AG04450 (cell line): ENCODE data around the gene DRICH1. TPM values are rescaled to one million over a fixed set of nuclear protein-coding genes. Genes with fewer than 3 reads are reported as not detected.
"Not testable (repeated sequence)": the region's sequence is repeated elsewhere in the genome, so short reads cannot be mapped to it uniquely, and the experiment has no call there.

ENCODE experiments used
- CTCF ChIA-PET: fragments of 300-600, 350-600 bp; formaldehyde crosslinking; extraction: SDS; loops from one replicate; lab custom pipeline; 2022; ENCODE audit warnings: antibody characterized with exemption, inconsistent platforms; lab: Charles Lee
- POLR2A ChIA-PET: fragments of 350-600 bp; formaldehyde crosslinking; extraction: SDS; loops from one replicate; lab custom pipeline; 2021; ENCODE audit warnings: antibody characterized with exemption, inconsistent platforms; lab: Yijun Ruan, JAX
- DNase-seq: peaks from one replicate; pipeline ENCODE4 v3.0.0-alpha.2; 2011; ENCODE audit warnings: low read depth, low spot score
- H3K27ac ChIP-seq: one replicate; pipeline ENCODE4 v1.5.1; 2012; ENCODE audit warnings: low read depth, low read length, control low read depth
- H3K27me3 ChIP-seq: one replicate; pipeline ENCODE4 v1.6.0; 2012; ENCODE audit warnings: low read length; ENCODE audit not compliant: control insufficient read depth, insufficient read depth
- H3K4me3 ChIP-seq: 2 replicates; pipeline ENCODE4 v1.5.1; 2011; ENCODE audit warnings: mild to moderate bottlenecking, low read depth, low read length, control low read depth
- H3K9me3 ChIP-seq: 2 replicates; pipeline ENCODE4 v1.5.1; 2012; ENCODE audit warnings: low read length; ENCODE audit not compliant: control insufficient read depth, insufficient read depth
- polyA plus RNA-seq: library from polyadenylated mRNA; depleted of rRNA; stranded (reverse); fragments of >200 nt; gene quantifications from 2 replicates; pipeline ENCODE4 v1.2.3, GENCODE V29; 2011
- TF ChIP-seq, protein P1 (sequence below): IDR thresholded peaks from 2 replicates; pipeline ENCODE4 v1.5.1; 2011; ENCODE audit warnings: low read depth, low read length, control low read depth, inconsistent platforms

DRICH1 gene
- polyA plus RNA-seq, 1 experiment: 0.17 TPM

DNA sequence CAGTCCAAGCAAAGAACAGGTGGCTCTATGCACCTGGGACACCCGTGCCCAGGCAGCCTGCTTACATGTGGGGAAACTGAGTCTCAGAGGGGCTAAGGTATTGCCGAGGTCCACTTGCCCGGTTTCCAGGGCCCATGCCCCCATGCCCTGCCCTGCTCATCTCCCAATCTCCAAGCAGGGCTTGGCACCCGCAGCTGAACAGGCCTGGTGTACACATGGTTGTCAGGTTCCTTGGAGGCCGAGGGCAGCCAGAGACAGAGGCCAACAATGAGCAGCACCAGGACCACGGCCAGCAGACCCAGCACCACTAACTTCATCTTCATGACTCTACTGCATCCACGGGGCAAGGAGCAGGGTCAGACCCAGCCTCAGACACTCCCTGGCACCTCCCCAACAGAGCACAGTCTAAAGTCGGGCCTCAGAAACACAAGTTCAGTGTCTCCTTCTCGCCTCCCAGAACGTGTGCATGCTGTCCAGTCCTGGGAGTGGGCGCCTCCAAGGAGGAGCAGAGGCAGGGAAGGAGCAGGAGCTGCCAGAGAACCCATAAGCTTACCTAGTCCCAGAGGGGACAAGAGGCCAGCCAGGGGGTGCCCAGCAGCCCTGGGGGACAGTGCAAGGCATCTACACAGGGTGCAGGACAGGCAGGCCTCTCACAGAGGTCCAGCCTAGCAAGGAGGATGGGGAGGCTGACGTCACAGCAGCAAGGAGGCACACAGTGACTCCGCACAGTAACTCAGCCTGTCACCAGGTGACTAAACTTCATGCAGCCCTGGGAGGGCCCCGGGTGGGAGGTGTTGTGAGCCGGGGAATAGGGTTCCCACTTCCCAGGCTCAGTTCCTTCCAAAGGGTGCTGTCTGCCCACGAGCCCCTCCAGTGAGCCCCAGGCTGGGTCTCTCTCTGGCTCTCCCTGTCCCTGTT lies 38.5 kb upstream of the DRICH1 start:
- no peaks in the 10 kb centered on the region for H3K9me3 ChIP-seq
- ChIA-PET POLR2A (no interaction called here), CTCF (no interaction called here)
- no peak overlapping the region for H3K4me3 ChIP-seq
- no peak overlapping the region for H3K27ac ChIP-seq
- no peak for DNase-seq
- TF ChIP-seq, protein P1, sequence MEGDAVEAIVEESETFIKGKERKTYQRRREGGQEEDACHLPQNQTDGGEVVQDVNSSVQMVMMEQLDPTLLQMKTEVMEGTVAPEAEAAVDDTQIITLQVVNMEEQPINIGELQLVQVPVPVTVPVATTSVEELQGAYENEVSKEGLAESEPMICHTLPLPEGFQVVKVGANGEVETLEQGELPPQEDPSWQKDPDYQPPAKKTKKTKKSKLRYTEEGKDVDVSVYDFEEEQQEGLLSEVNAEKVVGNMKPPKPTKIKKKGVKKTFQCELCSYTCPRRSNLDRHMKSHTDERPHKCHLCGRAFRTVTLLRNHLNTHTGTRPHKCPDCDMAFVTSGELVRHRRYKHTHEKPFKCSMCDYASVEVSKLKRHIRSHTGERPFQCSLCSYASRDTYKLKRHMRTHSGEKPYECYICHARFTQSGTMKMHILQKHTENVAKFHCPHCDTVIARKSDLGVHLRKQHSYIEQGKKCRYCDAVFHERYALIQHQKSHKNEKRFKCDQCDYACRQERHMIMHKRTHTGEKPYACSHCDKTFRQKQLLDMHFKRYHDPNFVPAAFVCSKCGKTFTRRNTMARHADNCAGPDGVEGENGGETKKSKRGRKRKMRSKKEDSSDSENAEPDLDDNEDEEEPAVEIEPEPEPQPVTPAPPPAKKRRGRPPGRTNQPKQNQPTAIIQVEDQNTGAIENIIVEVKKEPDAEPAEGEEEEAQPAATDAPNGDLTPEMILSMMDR: no peak
- no peaks in the 10 kb centered on the region for H3K27me3 ChIP-seq

DNA sequence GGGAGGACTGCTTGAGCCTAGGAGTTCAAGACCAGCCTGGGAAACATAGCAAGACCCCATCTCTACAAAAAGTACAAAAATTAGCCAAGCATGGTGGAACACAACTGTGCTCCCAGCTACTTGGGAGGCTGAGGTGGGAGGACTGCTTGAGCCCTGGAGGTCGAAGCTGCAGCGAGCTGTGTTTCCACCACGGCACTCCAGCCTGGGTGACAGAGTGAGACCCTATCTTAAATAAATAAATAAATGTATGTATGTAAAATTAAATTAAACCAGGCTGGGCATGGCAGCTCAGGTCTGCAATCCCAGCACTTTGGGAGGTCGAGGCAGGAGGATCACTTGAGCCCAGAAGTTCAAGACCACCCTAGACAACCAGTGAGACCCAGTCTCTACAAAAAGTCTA lies 28.3 kb upstream of the DRICH1 start:
- H3K27ac ChIP-seq, POLR2A ChIA-PET, H3K4me3 ChIP-seq, H3K27me3 ChIP-seq, DNase-seq, CTCF ChIA-PET: not testable (repeated sequence)
- H3K9me3 ChIP-seq: peaks cover 11% of the 10 kb centered on the region

DNA sequence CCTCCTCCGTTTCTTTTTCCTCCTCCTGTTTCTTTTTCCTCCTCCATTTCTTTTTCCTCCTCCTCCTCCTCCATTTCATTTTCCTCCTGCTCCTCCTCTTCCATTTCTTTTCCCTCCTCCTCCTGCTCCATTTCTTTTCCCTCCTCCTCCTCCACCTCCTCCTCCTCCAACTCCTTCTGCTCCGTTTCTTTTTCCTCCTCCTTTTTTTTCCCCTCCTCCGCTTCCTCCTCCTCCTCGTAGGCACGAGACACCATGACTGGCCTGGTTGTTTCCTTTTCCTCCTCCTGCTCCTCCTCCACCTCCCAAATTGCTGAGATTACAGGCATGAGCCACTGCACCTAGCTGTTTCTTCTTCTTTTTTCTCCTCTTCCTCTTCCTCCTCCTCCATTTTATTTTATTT lies 25.6 kb upstream of the DRICH1 start:
- POLR2A ChIA-PET: no interaction called here
- Histone ChIP-seq H3K27me3 (no peaks in the 10 kb centered on the region), H3K27ac (no peak overlapping the region), H3K9me3 (peaks cover 2% of the 10 kb centered on the region; the same call in 1 of the 2 replicates), H3K4me3 (no peak overlapping the region)
- DNase-seq: no peak
- TF ChIP-seq, protein P1: no peak
- CTCF ChIA-PET: no interaction called here

DNA sequence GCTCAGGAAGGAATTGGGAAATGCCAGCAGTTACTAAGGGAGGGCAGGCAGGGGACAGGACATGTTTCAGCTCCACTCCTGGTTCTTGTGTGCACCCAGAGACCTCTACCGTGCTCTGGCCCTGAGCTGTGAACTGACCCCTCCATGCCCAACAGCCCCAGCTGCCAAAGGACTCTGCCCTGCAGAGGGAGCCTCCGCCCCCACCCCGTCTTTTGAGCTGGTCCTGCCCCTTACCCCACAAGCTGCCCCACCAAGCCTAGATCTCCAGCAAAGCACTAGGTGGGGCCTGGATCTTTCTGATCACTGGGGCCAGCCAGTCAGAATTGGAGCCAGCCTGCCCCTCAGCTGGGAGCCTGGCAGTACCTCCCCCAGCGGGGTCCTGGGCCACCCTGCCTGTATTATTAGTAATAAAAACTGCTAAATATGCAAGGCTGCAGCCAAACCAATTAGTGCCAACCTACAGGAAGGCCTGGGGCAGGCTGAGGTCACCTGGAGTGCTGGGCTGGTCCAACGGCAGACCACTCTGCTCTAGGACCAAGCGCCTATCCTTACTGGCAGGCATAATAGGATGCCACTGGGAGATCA lies 23.9 kb upstream of the DRICH1 start:
- CTCF ChIA-PET: no interaction called here
- POLR2A ChIA-PET: interaction anchor here (0.6 kb wide), 1 partner anchor 115 kb away, joined by 4 read pairs; no protein-coding TSS in a partner anchor
- H3K27me3 ChIP-seq: no peaks in the 10 kb centered on the region
- no peak for DNase-seq
- no peak overlapping the region for H3K27ac ChIP-seq
- H3K4me3 ChIP-seq: no peak overlapping the region
- H3K9me3 ChIP-seq: no peaks in the 10 kb centered on the region
- TF ChIP-seq, protein P1: no peak

DNA sequence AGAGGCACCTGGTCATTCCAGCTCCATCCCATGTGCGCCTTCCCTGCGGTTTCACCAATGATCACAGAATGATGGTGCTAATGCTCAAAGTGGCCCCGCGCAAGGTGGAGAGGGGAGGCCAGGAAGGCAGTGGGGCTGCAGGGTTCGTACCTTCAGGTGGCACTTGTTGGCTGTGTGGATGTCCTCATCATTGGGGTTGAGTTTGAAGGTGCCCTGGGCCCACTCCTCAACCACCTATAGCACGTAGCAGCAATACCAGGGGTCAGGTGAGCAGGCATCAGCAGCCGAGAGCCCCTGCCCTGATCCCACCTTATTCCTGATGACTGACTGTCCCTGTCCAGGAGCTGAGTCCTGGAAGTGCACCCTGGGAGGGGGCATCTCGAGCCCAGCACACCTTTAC lies 20.6 kb upstream of the DRICH1 start:
- H3K27me3 ChIP-seq: no peaks in the 10 kb centered on the region
- H3K4me3 ChIP-seq: no peak overlapping the region
- ChIA-PET POLR2A (no interaction called here), CTCF (no interaction called here)
- H3K27ac ChIP-seq: no peak overlapping the region
- no peaks in the 10 kb centered on the region; the same call in 1 of the 2 replicates for H3K9me3 ChIP-seq
- TF ChIP-seq, protein P1: no peak
- DNase-seq: no peak
